Loucy (cell line): Measurements from ENCODE around the gene EXOSC10.

ENCODE experiments used
- EZH2phosphoT487 ChIP-seq: fragments of 200-600 bp; IDR thresholded peaks from 2 replicates; pipeline ENCODE4 v1.6.1; 2018; ENCODE audit warnings: antibody characterized with exemption, mild to moderate bottlenecking, moderate library complexity, borderline replicate concordance
- TF ChIP-seq, protein P1 (sequence below): fragments of 200-600 bp; sonication (generic); conservative IDR thresholded peaks from 2 replicates; pipeline ENCODE4 v1.5.1; 2014; ENCODE audit warnings: mild to moderate bottlenecking, antibody characterized with exemption, low read length

DNA sequence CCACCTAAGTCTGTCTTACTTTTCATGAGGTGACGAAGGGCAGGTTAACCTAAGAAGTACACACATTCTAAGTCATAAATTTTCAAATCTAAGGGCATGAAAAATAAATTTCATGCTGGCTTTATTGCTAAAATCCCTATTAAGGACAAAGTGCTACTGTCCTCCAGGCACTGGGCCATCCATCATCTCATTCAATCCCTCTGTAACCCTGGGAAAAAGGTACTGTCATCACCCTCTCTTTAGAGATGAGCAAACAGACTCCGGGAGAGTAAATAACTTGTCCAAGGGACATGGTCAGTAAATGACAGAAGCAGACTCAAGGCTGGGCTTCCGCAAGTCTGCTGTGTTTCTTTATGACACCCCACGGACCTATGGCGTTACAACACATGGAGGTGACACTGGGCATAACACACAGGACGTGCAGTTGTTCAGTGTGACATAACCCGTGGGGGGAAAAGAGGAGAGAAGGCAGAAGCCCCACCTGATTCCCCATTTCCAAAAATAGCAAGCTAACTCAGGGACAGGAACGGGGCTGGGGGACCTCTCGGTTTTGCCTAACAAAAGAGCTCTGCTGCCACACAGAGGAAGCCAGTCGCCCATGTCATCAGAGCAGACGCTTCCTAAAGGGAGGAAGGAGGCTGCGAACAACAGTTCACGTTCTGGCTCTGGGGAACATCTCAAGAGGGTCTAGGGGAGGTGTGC lies 27.3 kb downstream of the EXOSC10 start:
- TF ChIP-seq, protein P1, sequence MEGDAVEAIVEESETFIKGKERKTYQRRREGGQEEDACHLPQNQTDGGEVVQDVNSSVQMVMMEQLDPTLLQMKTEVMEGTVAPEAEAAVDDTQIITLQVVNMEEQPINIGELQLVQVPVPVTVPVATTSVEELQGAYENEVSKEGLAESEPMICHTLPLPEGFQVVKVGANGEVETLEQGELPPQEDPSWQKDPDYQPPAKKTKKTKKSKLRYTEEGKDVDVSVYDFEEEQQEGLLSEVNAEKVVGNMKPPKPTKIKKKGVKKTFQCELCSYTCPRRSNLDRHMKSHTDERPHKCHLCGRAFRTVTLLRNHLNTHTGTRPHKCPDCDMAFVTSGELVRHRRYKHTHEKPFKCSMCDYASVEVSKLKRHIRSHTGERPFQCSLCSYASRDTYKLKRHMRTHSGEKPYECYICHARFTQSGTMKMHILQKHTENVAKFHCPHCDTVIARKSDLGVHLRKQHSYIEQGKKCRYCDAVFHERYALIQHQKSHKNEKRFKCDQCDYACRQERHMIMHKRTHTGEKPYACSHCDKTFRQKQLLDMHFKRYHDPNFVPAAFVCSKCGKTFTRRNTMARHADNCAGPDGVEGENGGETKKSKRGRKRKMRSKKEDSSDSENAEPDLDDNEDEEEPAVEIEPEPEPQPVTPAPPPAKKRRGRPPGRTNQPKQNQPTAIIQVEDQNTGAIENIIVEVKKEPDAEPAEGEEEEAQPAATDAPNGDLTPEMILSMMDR, result no peak
- TF ChIP-seq EZH2phosphoT487, result no peak
